Stomach (tissue), 9 donors: ENCODE measurements around the gene TAC3. TPM values are rescaled to one million over a fixed set of nuclear protein-coding genes. Genes with fewer than 3 reads are reported as not detected.

Experiments used
- DNase-seq, 2 donors: peaks; one replicate each; pipeline versions ENCODE4 v3.0.0 to v3.0.0-alpha.2; 2013 to 2019
- H3K27ac ChIP-seq, 5 donors: fragments of 200-600 bp in 4 of 5; sonication (generic) in 4 of 5; one replicate each; pipeline ENCODE4 v1.5.1; 2013 to 2019; ENCODE audit warnings: mild to moderate bottlenecking in 1 of 5, moderate library complexity in 1 of 5
- H3K27me3 ChIP-seq, 3 donors: fragments of 200-600 bp; sonication (generic); one replicate each; pipeline ENCODE4 v1.5.1; 2017 to 2019; ENCODE audit warnings: mixed run types in 1 of 3
- H3K36me3 ChIP-seq, 4 donors: fragments of 200-600 bp; sonication (generic); 1 replicate in 3 of 4; 2 replicates in 1 of 4; pipeline ENCODE4 v1.5.1; 2016 to 2019
- H3K4me1 ChIP-seq, 4 donors: fragments of 200-600 bp; sonication (generic); one replicate each; pipeline ENCODE4 v1.5.1; 2016 to 2019
- H3K4me3 ChIP-seq, 4 donors: fragments of 200-600 bp; sonication (generic) in 3 of 4; one replicate each; pipeline ENCODE4 v1.5.1; 2016 to 2019; ENCODE audit warnings: mild to moderate bottlenecking in 1 of 4
- H3K9me3 ChIP-seq, 4 donors: fragments of 200-600 bp; sonication (generic); one replicate each; pipeline ENCODE4 v1.5.1; 2016 to 2019
- EP300 ChIP-seq: sonication (generic); formaldehyde crosslinking; IDR thresholded peaks from one replicate; pipeline ENCODE4 v1.6.1; 2017; ENCODE audit warnings: antibody characterized with exemption
- POLR2A ChIP-seq, 4 donors: fragments of 450-650 bp; IDR thresholded peaks; one replicate each; pipeline ENCODE4 v1.6.1; 2016; ENCODE audit warnings: antibody characterized with exemption in 4 of 4, control low read depth in 2 of 4, mild to moderate bottlenecking in 1 of 4, moderate library complexity in 1 of 4
- POLR2AphosphoS5 ChIP-seq, 3 donors: sonication (generic); formaldehyde crosslinking; IDR thresholded peaks; one replicate each; pipeline ENCODE4 v1.6.1; 2016; ENCODE audit warnings: antibody characterized with exemption in 3 of 3
- WGBS, 5 donors: extraction: QIAGEN DNeasy Blood & Tissue Kit in 3 of 5; methylation state at CpG; one replicate each; pipeline versions ENCODE4 v1.1.5 to v1.1.7; 2013 to 2018; 5-methylcytosine and 5-hydroxymethylcytosine counted together
- intact Hi-C: fragments of 100-400 bp; cut with DNase I; formaldehyde crosslinking; loops from one replicate; pipeline ENCODE4 v1.15.1; 2023; ENCODE audit warnings: low total_unique reads
- polyA plus RNA-seq, 3 donors: library from polyadenylated mRNA; stranded (reverse); fragments of 200-250 nt; gene quantifications; one replicate each; pipeline ENCODE4 v1.2.3, GENCODE V29; 2013
- total RNA-seq, 5 donors: library from RNA; depleted of rRNA; stranded (reverse); fragments of >200 nt; gene quantifications; one replicate each; pipeline versions ENCODE4 v1.1.0 to v1.2.3, GENCODE V29; 2014 to 2016
- TF ChIP-seq, protein P1 (sequence below), 7 experiments: fragments of 450-650 bp in 4 of 7; fragments of 200-600 bp in 3 of 7; sonication (generic) in 3 of 7; IDR thresholded peaks; one replicate each; pipeline ENCODE4 v1.5.1; 2016 to 2019; ENCODE audit warnings: antibody characterized with exemption in 7 of 7, control low read depth in 2 of 7, mild to moderate bottlenecking in 1 of 7
- donor health status: healthy with polysubstance abuse.
- donor health status: Bipolar disorder and iron deficiency.
- donor health status: healthy.

TAC3 gene
- total and polyA plus RNA-seq, 8 donors = 0.62 to 19.8 (median 2.0) TPM; not detected in 3

DNA sequence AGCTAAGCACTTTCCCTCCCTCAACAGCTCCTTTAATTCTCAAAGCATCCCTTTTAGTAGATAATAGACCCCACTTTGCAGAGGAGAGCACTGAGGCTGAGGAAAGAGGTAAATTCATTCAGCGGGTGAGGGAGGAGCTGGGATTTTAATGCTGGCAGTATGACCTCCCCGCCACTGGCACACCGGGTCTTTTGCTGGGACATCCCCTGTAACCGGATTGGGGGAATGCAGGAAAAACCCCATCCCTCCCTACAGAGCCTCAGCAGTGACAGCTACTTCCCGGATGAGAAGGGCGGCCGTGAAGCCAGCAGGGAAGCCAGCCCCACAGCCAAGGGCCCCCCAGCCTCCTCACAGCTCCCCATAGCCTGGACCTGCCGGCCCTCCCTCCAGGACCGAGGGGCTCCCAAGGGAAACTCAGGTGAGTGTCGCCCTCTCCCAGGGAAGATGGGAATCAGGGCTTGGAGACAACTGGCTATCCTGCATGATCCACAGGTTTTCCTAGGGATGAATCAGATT, 22.0 kb downstream of the TAC3 start:
- no peak overlapping the region for H3K4me3 ChIP-seq
- DNase-seq = no peak
- WGBS, 5 donors = 71 to 80% (median 75%) methylated on average over 8 to 10 of the region's 10 CpGs
- H3K36me3 ChIP-seq = peaks cover 0 to 42% (median 24%) of the 10 kb centered on the region in 4 donors
- H3K4me1 ChIP-seq = peaks cover 0 to 16% (median 11%) of the 10 kb centered on the region in 4 donors
- no peaks in the 10 kb centered on the region for H3K27me3 ChIP-seq
- H3K27ac ChIP-seq = no peak overlapping the region
- TF ChIP-seq, protein P1, sequence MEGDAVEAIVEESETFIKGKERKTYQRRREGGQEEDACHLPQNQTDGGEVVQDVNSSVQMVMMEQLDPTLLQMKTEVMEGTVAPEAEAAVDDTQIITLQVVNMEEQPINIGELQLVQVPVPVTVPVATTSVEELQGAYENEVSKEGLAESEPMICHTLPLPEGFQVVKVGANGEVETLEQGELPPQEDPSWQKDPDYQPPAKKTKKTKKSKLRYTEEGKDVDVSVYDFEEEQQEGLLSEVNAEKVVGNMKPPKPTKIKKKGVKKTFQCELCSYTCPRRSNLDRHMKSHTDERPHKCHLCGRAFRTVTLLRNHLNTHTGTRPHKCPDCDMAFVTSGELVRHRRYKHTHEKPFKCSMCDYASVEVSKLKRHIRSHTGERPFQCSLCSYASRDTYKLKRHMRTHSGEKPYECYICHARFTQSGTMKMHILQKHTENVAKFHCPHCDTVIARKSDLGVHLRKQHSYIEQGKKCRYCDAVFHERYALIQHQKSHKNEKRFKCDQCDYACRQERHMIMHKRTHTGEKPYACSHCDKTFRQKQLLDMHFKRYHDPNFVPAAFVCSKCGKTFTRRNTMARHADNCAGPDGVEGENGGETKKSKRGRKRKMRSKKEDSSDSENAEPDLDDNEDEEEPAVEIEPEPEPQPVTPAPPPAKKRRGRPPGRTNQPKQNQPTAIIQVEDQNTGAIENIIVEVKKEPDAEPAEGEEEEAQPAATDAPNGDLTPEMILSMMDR (IDR thresholded peaks at IDR 0.05) = no peak
- TF ChIP-seq POLR2A (IDR thresholded peaks at IDR 0.05) (no peak), POLR2AphosphoS5 (IDR thresholded peaks at IDR 0.05) (no peak), EP300 (no peak)
- intact Hi-C loops = no loop called here
- H3K9me3 ChIP-seq = no peaks in the 10 kb centered on the region

DNA sequence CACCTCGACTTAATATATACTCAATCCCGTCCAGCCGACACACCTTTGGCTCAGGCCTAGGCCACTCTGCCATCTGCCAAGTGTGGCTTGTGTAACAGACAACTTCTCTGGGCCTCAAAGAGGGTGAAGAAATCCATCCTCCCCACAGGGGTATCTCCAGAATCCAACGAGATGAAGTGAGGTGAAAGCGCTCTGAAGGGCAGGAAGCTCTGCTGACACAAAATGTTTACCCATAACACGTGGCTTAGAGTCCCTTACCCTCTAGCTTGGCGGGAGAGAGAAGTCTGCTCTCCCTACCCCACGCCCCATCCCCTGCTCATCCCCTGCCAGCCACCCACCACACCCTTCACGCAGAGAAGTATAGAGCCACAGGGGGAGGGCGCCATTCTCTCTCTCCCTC, 23.0 kb downstream of the TAC3 start:
- intact Hi-C loops = no loop called here
- TF ChIP-seq POLR2AphosphoS5 (IDR thresholded peaks at IDR 0.05) (no peak), POLR2A (IDR thresholded peaks at IDR 0.05) (no peak), EP300 (no peak)
- TF ChIP-seq, protein P1 (IDR thresholded peaks at IDR 0.05) = no peak
- H3K27ac ChIP-seq = no peak overlapping the region
- no peaks in the 10 kb centered on the region for H3K27me3 ChIP-seq
- H3K4me3 ChIP-seq = no peak overlapping the region
- peaks cover 0 to 35% (median 17%) of the 10 kb centered on the region in 4 donors for H3K36me3 ChIP-seq
- no peaks in the 10 kb centered on the region for H3K9me3 ChIP-seq
- WGBS, 5 donors = 61 to 67% (median 65%) methylated on average over 10 of the region's 10 CpGs
- DNase-seq = no peak
- peaks cover 0 to 21% (median 16%) of the 10 kb centered on the region in 4 donors for H3K4me1 ChIP-seq

GRCh38 chr12:56991319-56992246, 24.7 kb downstream of the TAC3 start:
- DNase-seq = peak in 1 of 2 donors; percentile 59
- H3K9me3 ChIP-seq = no peaks in the 10 kb centered on the region
- peaks cover 0 to 20% (median 11%) of the 10 kb centered on the region in 4 donors for H3K36me3 ChIP-seq
- intact Hi-C loops = no loop called here
- no peak overlapping the region for H3K4me3 ChIP-seq
- peaks cover 0 to 33% (median 26%) of the 10 kb centered on the region in 4 donors for H3K4me1 ChIP-seq
- TF ChIP-seq, protein P1 (IDR thresholded peaks at IDR 0.05) = no peak
- TF ChIP-seq POLR2A (IDR thresholded peaks at IDR 0.05) (no peak), EP300 (no peak), POLR2AphosphoS5 (IDR thresholded peaks at IDR 0.05) (no peak)
- WGBS, 5 donors = 65 to 71% (median 71%) methylated on average over 8 of the region's 8 CpGs
- H3K27ac ChIP-seq = peak overlapping the region in 2 of 5 donors; percentile 6 to 47
- no peaks in the 10 kb centered on the region for H3K27me3 ChIP-seq

DNA sequence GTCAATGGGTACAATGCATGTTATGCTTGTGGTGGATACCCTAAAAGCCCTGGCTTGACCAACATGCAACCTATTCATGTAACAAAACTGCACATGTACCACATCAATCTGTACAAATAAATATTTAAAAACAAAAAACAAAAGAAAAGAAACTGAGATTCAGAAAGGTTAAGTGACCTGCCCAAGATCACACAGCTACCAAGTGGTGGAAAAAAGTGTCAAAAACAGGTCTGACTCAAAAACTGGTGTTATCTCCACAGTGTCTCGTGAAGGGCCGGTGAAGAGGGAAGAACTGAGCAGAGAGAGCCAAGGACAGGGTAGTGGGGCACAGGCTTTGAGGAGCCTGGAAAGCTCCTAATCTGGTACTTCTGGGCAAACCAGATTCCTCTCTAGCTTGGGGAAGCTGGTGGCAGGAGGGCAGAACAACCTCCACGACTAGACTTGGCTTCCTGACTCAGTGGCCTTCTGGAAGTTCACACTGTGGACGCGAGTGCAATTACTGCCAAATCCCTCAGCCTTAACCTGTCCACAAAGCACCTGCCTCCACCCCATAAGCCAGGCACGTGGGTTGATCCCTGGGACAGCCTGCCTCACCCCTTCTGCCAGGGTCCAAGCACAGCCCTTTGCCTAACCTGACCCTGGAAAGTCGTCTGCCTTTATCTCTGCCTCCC, 25.5 kb downstream of the TAC3 start:
- no peak for DNase-seq
- WGBS, 5 donors = 35 to 50% (median 47%) methylated on average over 6 to 7 of the region's 7 CpGs
- no peaks in the 10 kb centered on the region for H3K9me3 ChIP-seq
- no peaks in the 10 kb centered on the region for H3K27me3 ChIP-seq
- H3K4me3 ChIP-seq = no peak overlapping the region
- TF ChIP-seq POLR2AphosphoS5 (IDR thresholded peaks at IDR 0.05) = no peak
- TF ChIP-seq EP300 = no peak
- TF ChIP-seq, protein P1 (IDR thresholded peaks at IDR 0.05) = no peak
- no peak for TF ChIP-seq POLR2A (IDR thresholded peaks at IDR 0.05)
- H3K4me1 ChIP-seq = peaks cover 0 to 33% (median 26%) of the 10 kb centered on the region in 4 donors
- H3K27ac ChIP-seq = peak overlapping the region in 2 of 5 donors; percentile 6 to 47
- intact Hi-C loops = no loop called here
- peaks cover 0 to 12% (median 7%) of the 10 kb centered on the region in 4 donors for H3K36me3 ChIP-seq
